Prostate gland (tissue), 2 donors: Measurements from ENCODE around the gene DAB1. TPM values are rescaled to one million over a fixed set of nuclear protein-coding genes. Genes with fewer than 3 reads are reported as not detected.

Experiments used
- DNase-seq: peaks from one replicate; pipeline ENCODE4 v3.0.0-alpha.2; 2019; ENCODE audit warnings: low spot score
- H3K27ac ChIP-seq, 2 donors: fragments of 200-600 bp; sonication (generic); 2 replicates each; pipeline ENCODE4 v1.5.1; 2017 to 2019
- H3K27me3 ChIP-seq: fragments of 200-600 bp; sonication (generic); replicated peaks from 2 replicates; pipeline ENCODE4 v1.5.1; 2019; ENCODE audit not compliant: insufficient read depth
- H3K36me3 ChIP-seq, 2 donors: fragments of 200-600 bp; sonication (generic); 1 replicate in 1 of 2; 2 replicates in 1 of 2; pipeline versions ENCODE4 v1.5.1 to v1.8.1; 2017 to 2019
- H3K4me1 ChIP-seq: fragments of 200-600 bp; sonication (generic); replicated peaks from 2 replicates; pipeline ENCODE4 v1.5.1; 2019
- H3K4me3 ChIP-seq, 2 donors: fragments of 200-600 bp; sonication (generic); 2 replicates each; pipeline ENCODE4 v1.5.1; 2017 to 2019
- H3K9me3 ChIP-seq: fragments of 200-600 bp; sonication (generic); 2 replicates; pipeline ENCODE4 v1.5.1; 2017
- POLR2A ChIP-seq: fragments of 450-650 bp; IDR thresholded peaks from one replicate; pipeline ENCODE4 v1.6.1; 2016; ENCODE audit warnings: antibody characterized with exemption, mild to moderate bottlenecking
- POLR2AphosphoS5 ChIP-seq: sonication (generic); formaldehyde crosslinking; IDR thresholded peaks from one replicate; pipeline ENCODE4 v1.6.1; 2017; ENCODE audit warnings: antibody characterized with exemption
- WGBS: methylation state at CpG from one replicate; pipeline ENCODE4 v1.1.5; 2018; 5-methylcytosine and 5-hydroxymethylcytosine counted together
- intact Hi-C: fragments of 100-400 bp; cut with DNase I; formaldehyde crosslinking; loops from one replicate; pipeline ENCODE4 v1.14.2; 2022
- total RNA-seq, 2 donors: library from RNA; depleted of rRNA; stranded (reverse); fragments of >200 nt; gene quantifications; one replicate each; pipeline ENCODE4 v1.1.0, GENCODE V29; 2016
- TF ChIP-seq, protein P1 (sequence below), 4 experiments: fragments of 200-600 bp in 2 of 4; fragments of 450-650 bp in 2 of 4; sonication (generic) in 2 of 4; IDR thresholded peaks; 1 replicate in 3 of 4; 2 replicates in 1 of 4; pipeline ENCODE4 v1.5.1; 2016 to 2019; ENCODE audit warnings: antibody characterized with exemption in 4 of 4, mild to moderate bottlenecking in 2 of 4, moderate library complexity in 2 of 4

Gene DAB1
- total RNA-seq, 2 donors from 2014 or later = 0.64 to 3.6 TPM

DNA sequence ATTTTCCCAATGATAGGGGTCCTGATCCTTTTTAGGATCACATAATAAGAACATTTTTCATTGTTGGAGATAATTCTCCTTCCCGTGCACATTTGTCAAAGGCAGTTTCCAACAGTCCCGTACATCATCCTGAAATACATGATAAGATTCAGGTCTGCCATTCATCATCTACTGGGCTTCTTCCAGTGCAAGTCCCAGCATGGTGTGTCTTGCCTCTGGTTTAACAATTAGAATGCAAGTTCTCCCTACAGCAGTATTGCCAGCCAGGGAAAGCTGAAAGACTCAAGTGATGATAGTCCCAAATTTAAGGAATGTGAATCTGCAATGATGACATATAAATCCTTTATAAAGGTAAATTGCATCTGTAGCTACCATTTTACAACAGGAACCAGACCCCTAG is 146.2 kb downstream of the DAB1 start:
- Histone ChIP-seq H3K4me1 (no peaks in the 10 kb centered on the region), H3K36me3 (no peaks in the 10 kb centered on the region), H3K9me3 (no peaks in the 10 kb centered on the region), H3K27me3 (no peaks in the 10 kb centered on the region), H3K4me3 (no peak overlapping the region), H3K27ac (no peak overlapping the region)
- TF ChIP-seq, protein P1, sequence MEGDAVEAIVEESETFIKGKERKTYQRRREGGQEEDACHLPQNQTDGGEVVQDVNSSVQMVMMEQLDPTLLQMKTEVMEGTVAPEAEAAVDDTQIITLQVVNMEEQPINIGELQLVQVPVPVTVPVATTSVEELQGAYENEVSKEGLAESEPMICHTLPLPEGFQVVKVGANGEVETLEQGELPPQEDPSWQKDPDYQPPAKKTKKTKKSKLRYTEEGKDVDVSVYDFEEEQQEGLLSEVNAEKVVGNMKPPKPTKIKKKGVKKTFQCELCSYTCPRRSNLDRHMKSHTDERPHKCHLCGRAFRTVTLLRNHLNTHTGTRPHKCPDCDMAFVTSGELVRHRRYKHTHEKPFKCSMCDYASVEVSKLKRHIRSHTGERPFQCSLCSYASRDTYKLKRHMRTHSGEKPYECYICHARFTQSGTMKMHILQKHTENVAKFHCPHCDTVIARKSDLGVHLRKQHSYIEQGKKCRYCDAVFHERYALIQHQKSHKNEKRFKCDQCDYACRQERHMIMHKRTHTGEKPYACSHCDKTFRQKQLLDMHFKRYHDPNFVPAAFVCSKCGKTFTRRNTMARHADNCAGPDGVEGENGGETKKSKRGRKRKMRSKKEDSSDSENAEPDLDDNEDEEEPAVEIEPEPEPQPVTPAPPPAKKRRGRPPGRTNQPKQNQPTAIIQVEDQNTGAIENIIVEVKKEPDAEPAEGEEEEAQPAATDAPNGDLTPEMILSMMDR (IDR thresholded peaks at IDR 0.05) = no peak
- no peak for TF ChIP-seq POLR2AphosphoS5
- no peak for TF ChIP-seq POLR2A
- no peak for DNase-seq
- WGBS = 59% methylated on average over 2 of the region's 2 CpGs
- intact Hi-C loops = no loop called here

GRCh38 chr1:57276918-57277317 is 146.9 kb downstream of the DAB1 start:
- intact Hi-C loops = no loop called here
- no peaks in the 10 kb centered on the region for H3K27me3 ChIP-seq
- no peak overlapping the region for H3K4me3 ChIP-seq
- no peak for DNase-seq
- no peaks in the 10 kb centered on the region for H3K36me3 ChIP-seq
- TF ChIP-seq POLR2AphosphoS5 = no peak
- no peak for TF ChIP-seq POLR2A
- TF ChIP-seq, protein P1 (IDR thresholded peaks at IDR 0.05) = no peak
- no peaks in the 10 kb centered on the region for H3K4me1 ChIP-seq
- no peak overlapping the region for H3K27ac ChIP-seq
- 73% methylated on average over 5 of the region's 5 CpGs for WGBS
- H3K9me3 ChIP-seq = no peaks in the 10 kb centered on the region

GRCh38 chr1:57272601-57273000 is 151.3 kb downstream of the DAB1 start:
- Histone ChIP-seq H3K4me3 (no peak overlapping the region), H3K27ac (no peak overlapping the region), H3K27me3 (peaks cover 3% of the 10 kb centered on the region), H3K36me3 (no peaks in the 10 kb centered on the region), H3K9me3 (no peaks in the 10 kb centered on the region), H3K4me1 (no peaks in the 10 kb centered on the region)
- TF ChIP-seq POLR2AphosphoS5 (no peak), POLR2A (no peak)
- TF ChIP-seq, protein P1 (IDR thresholded peaks at IDR 0.05) = no peak
- intact Hi-C loops = no loop called here
- DNase-seq = no peak
- 89% methylated on average over 2 of the region's 2 CpGs for WGBS

DNA sequence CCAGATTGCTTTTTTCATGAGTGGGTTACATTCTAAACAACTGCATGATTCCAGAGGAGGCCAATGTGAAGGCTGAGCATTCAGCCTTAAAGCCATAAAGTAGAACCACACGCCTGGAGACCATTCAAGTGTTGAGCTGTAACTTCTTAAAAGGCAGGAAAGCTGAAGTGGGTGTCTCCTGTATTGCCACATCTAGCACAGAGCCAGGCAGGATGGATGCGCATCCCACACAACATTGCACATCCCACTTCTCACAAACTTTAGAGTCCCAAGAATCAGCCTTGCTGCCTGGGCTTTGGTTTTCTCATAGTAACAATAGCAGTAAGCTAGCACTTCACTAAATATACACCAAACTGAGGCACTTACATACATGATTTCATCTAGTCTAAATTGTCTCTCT is 151.7 kb downstream of the DAB1 start:
- Histone ChIP-seq H3K4me3 (no peak overlapping the region), H3K4me1 (no peaks in the 10 kb centered on the region), H3K9me3 (no peaks in the 10 kb centered on the region), H3K27ac (no peak overlapping the region), H3K36me3 (no peaks in the 10 kb centered on the region), H3K27me3 (peaks cover 3% of the 10 kb centered on the region)
- intact Hi-C loops = no loop called here
- TF ChIP-seq, protein P1 (IDR thresholded peaks at IDR 0.05) = no peak
- TF ChIP-seq POLR2AphosphoS5 (no peak), POLR2A (no peak)
- 81% methylated on average over 2 of the region's 2 CpGs for WGBS
- no peak for DNase-seq

DNA sequence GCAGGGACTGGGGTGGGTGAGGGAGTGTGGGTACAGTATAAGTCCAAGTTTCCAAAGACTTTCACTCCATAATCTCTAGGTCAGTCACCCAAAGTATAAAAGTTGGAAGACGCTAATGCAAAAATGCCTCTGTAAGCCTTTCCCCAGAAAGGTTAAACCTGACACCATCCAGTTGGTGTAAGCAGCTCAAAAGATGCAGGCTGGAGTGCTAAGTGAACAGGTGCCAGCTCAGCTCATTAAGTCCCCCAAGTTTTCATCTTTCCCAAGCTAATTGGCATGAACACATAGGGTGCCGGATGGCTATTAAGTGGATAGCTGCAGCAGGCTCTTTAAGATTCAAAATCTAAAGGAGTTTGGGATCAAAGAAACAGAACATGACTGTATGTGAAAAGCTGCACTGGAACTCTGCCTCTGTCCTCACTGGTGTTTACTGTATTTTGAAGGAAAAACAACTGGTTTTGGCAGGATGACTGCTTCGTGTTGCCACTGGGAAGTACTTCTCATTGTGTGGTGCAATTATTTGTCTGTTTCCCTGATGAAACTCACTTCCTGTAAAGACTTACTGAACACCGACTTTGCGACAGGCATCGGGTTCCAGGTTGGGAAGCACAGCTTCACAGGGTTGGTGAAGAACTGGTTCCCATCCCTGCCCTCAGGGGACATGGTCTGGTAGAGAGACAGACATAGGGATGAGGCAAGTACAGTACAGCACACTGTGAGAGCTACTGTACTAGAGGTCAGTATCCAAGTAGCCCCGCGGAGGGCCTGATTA is 152.7 kb downstream of the DAB1 start:
- H3K4me1 ChIP-seq = no peaks in the 10 kb centered on the region
- intact Hi-C loops = no loop called here
- TF ChIP-seq POLR2A = no peak
- TF ChIP-seq, protein P1 (IDR thresholded peaks at IDR 0.05) = no peak
- no peak for TF ChIP-seq POLR2AphosphoS5
- WGBS = 81% methylated on average over 8 of the region's 8 CpGs
- H3K27me3 ChIP-seq = peaks cover 3% of the 10 kb centered on the region
- H3K9me3 ChIP-seq = no peaks in the 10 kb centered on the region
- no peak overlapping the region for H3K4me3 ChIP-seq
- no peaks in the 10 kb centered on the region for H3K36me3 ChIP-seq
- no peak overlapping the region for H3K27ac ChIP-seq
- no peak for DNase-seq
